ENCODE results near the gene FAM193A. TPM values are rescaled to one million over a fixed set of nuclear protein-coding genes. Genes with fewer than 3 reads are reported as not detected.
"Not testable (repeated sequence)": the region's sequence is repeated elsewhere in the genome, so short reads cannot be mapped to it uniquely, and the experiment has no call there.

Gene FAM193A
- total RNA-seq, 1 donor from 2014 or later = 30.9 TPM

- DNase-seq (ENCODE audit: low spot score in 2 of 2) = no peak
- TF ChIP-seq CTCF (IDR thresholded peaks at IDR 0.05) = no peak
- intact Hi-C loops (cut with DNase I) = no loop called here
- no peaks in the 10 kb centered on the region for H3K36me3 ChIP-seq
- no peak overlapping the region for H3K27ac ChIP-seq
- no peak overlapping the region for H3K4me3 ChIP-seq
- H3K9me3 ChIP-seq = no peaks in the 10 kb centered on the region
- no peaks in the 10 kb centered on the region for H3K27me3 ChIP-seq
- H3K4me1 ChIP-seq = peaks cover 0 to 2% of the 10 kb centered on the region in 2 donors
Observed at GRCh38 chr4:2607822-2608221, 71.4 kb downstream of the FAM193A start.

GRCh38 chr4:2608291-2608690 is 71.8 kb downstream of the FAM193A start:
- no peaks in the 10 kb centered on the region for H3K27me3 ChIP-seq
- no peak overlapping the region for H3K27ac ChIP-seq
- H3K4me1 ChIP-seq = peaks cover 0 to 2% of the 10 kb centered on the region in 2 donors
- no peak for TF ChIP-seq CTCF (IDR thresholded peaks at IDR 0.05)
- H3K9me3 ChIP-seq = no peaks in the 10 kb centered on the region
- no peak for DNase-seq (ENCODE audit: low spot score in 2 of 2)
- intact Hi-C loops (cut with DNase I) = no loop called here
- no peak overlapping the region for H3K4me3 ChIP-seq
- H3K36me3 ChIP-seq = no peaks in the 10 kb centered on the region

- intact Hi-C loops (cut with DNase I) = no loop called here
- DNase-seq (ENCODE audit: low spot score in 2 of 2) = no peak
- H3K27me3 ChIP-seq = no peaks in the 10 kb centered on the region
- no peak for TF ChIP-seq CTCF (IDR thresholded peaks at IDR 0.05)
- H3K27ac ChIP-seq = no peak overlapping the region
- peaks cover 0 to 2% of the 10 kb centered on the region in 2 donors for H3K4me1 ChIP-seq
- H3K4me3 ChIP-seq = no peak overlapping the region
- no peaks in the 10 kb centered on the region for H3K36me3 ChIP-seq
- no peaks in the 10 kb centered on the region for H3K9me3 ChIP-seq
Observed at GRCh38 chr4:2615821-2616220, 79.4 kb downstream of the FAM193A start.

GRCh38 chr4:2617955-2618354 is 81.5 kb downstream of the FAM193A start:
- Histone ChIP-seq H3K27ac (no peak overlapping the region), H3K4me1 (peaks cover 0 to 2% of the 10 kb centered on the region in 2 donors), H3K36me3 (no peaks in the 10 kb centered on the region), H3K27me3 (no peaks in the 10 kb centered on the region), H3K4me3 (no peak overlapping the region), H3K9me3 (no peaks in the 10 kb centered on the region)
- DNase-seq (ENCODE audit: low spot score in 2 of 2) = no peak
- intact Hi-C loops (cut with DNase I) = no loop called here
- TF ChIP-seq CTCF (IDR thresholded peaks at IDR 0.05) = no peak

GRCh38 chr4:2618729-2619128 is 82.3 kb downstream of the FAM193A start:
- H3K36me3 ChIP-seq; H3K27ac ChIP-seq; H3K9me3 ChIP-seq; H3K4me1 ChIP-seq; H3K4me3 ChIP-seq; H3K27me3 ChIP-seq; DNase-seq (ENCODE audit: low spot score in 2 of 2); intact Hi-C loops (cut with DNase I): not testable (repeated sequence)

- DNase-seq (ENCODE audit: low spot score in 2 of 2) = no peak
- no peak overlapping the region for H3K4me3 ChIP-seq
- peaks cover 0 to 2% of the 10 kb centered on the region in 2 donors for H3K4me1 ChIP-seq
- no peaks in the 10 kb centered on the region for H3K27me3 ChIP-seq
- no peaks in the 10 kb centered on the region for H3K9me3 ChIP-seq
- intact Hi-C loops (cut with DNase I) = no loop called here
- no peaks in the 10 kb centered on the region for H3K36me3 ChIP-seq
- H3K27ac ChIP-seq = no peak overlapping the region
- TF ChIP-seq CTCF (IDR thresholded peaks at IDR 0.05) = no peak
Observed at GRCh38 chr4:2619459-2619858, 83.0 kb downstream of the FAM193A start.
